Activated CD4-positive, alpha-beta T cell treated with anti-CD3 and anti-CD28 coated beads, Interleukin-2, amount 50 U/mL, for 1 hour (primary cell): ENCODE data around the gene UQCC5.

Experiments
- DNase-seq: peaks from one replicate; pipeline ENCODE4 v3.0.0-alpha.2; 2020

UQCC5 gene

GRCh38 chr3:52535411-52536111 lies 844 bp upstream of the UQCC5 start:
- no peak for DNase-seq

- no peak for DNase-seq
Observed at GRCh38 chr3:52536112-52536368, 365 bp upstream of the UQCC5 start.

GRCh38 chr3:52537165-52537620 lies 788 bp downstream of the UQCC5 start:
- DNase-seq: no peak

- DNase-seq: no peak
Observed at GRCh38 chr3:52537726-52538421, 1.5 kb downstream of the UQCC5 start.

GRCh38 chr3:52539010-52539653 lies 2.7 kb downstream of the UQCC5 start:
- no peak for DNase-seq

GRCh38 chr3:52541050-52541449 lies 4.6 kb downstream of the UQCC5 start:
- no peak for DNase-seq

- no peak for DNase-seq
Observed at GRCh38 chr3:52544937-52545336, 8.5 kb downstream of the UQCC5 start.

GRCh38 chr3:52546111-52546901 lies 9.9 kb downstream of the UQCC5 start:
- no peak for DNase-seq

- DNase-seq: no peak
Observed at GRCh38 chr3:52547143-52547542, 10.7 kb downstream of the UQCC5 start.

- DNase-seq: no peak
Observed at GRCh38 chr3:52551118-52551517, 14.7 kb downstream of the UQCC5 start.

GRCh38 chr3:52552089-52552488 lies 15.7 kb downstream of the UQCC5 start:
- no peak for DNase-seq

GRCh38 chr3:52554026-52554755 lies 17.8 kb downstream of the UQCC5 start:
- DNase-seq: no peak

GRCh38 chr3:52555056-52555455 lies 18.7 kb downstream of the UQCC5 start:
- DNase-seq: no peak

- DNase-seq: no peak
Observed at GRCh38 chr3:52557011-52557960, 20.9 kb downstream of the UQCC5 start.

GRCh38 chr3:52558436-52558835 lies 22.0 kb downstream of the UQCC5 start:
- DNase-seq: no peak

- no peak for DNase-seq
Observed at GRCh38 chr3:52561028-52561747, 24.8 kb downstream of the UQCC5 start.

GRCh38 chr3:52563984-52564383 lies 27.6 kb downstream of the UQCC5 start:
- DNase-seq: no peak

GRCh38 chr3:52568069-52568468 lies 31.7 kb downstream of the UQCC5 start:
- DNase-seq: no peak

- no peak for DNase-seq
Observed at GRCh38 chr3:52570076-52570475, 33.7 kb downstream of the UQCC5 start.

GRCh38 chr3:52572221-52572620 lies 35.8 kb downstream of the UQCC5 start:
- no peak for DNase-seq
